RPMI7951 (cell line): ENCODE results near the gene PARD3B. TPM values are rescaled to one million over a fixed set of nuclear protein-coding genes. Genes with fewer than 3 reads are reported as not detected.

Experiments used
- DNase-seq: peaks from one replicate; pipeline ENCODE4 v3.0.0-alpha.2; 2012; ENCODE audit warnings: low read depth
- total RNA-seq: library from RNA; depleted of rRNA; stranded (reverse); fragments of >200 nt; shearing (Covaris generic); gene quantifications from 2 replicates; pipeline ENCODE4 v1.2.3, GENCODE V29; 2014

PARD3B gene
- total RNA-seq, 1 experiment from 2014 or later, result 0.96 TPM

GRCh38 chr2:204892506-204893255, 347.4 kb downstream of the PARD3B start:
- no peak for DNase-seq

- no peak for DNase-seq
Measured at GRCh38 chr2:204896146-204896545, 350.9 kb downstream of the PARD3B start.

GRCh38 chr2:204897561-204897960, 352.3 kb downstream of the PARD3B start:
- no peak for DNase-seq

- no peak for DNase-seq
Measured at GRCh38 chr2:204898928-204899640, 353.8 kb downstream of the PARD3B start.

GRCh38 chr2:204899983-204900382, 354.7 kb downstream of the PARD3B start:
- no peak for DNase-seq

- no peak for DNase-seq
Measured at GRCh38 chr2:204900487-204900886, 355.2 kb downstream of the PARD3B start.

- no peak for DNase-seq
Measured at GRCh38 chr2:204900910-204901309, 355.6 kb downstream of the PARD3B start.

GRCh38 chr2:204901591-204901990, 356.3 kb downstream of the PARD3B start:
- DNase-seq, result no peak

GRCh38 chr2:204909791-204910190, 364.5 kb downstream of the PARD3B start:
- DNase-seq, result no peak

- no peak for DNase-seq
Measured at GRCh38 chr2:204913312-204913711, 368.0 kb downstream of the PARD3B start.

GRCh38 chr2:204913854-204914464, 368.7 kb downstream of the PARD3B start:
- no peak for DNase-seq

- DNase-seq, result no peak
Measured at GRCh38 chr2:204914708-204915107, 369.4 kb downstream of the PARD3B start.

- no peak for DNase-seq
Measured at GRCh38 chr2:204917089-204917701, 371.9 kb downstream of the PARD3B start.

- DNase-seq, result no peak
Measured at GRCh38 chr2:204920776-204921175, 375.5 kb downstream of the PARD3B start.

- DNase-seq, result no peak
Measured at GRCh38 chr2:204923957-204924356, 378.7 kb downstream of the PARD3B start.

- no peak for DNase-seq
Measured at GRCh38 chr2:204931562-204931961, 386.3 kb downstream of the PARD3B start.

- DNase-seq, result no peak
Measured at GRCh38 chr2:204933735-204934374, 388.6 kb downstream of the PARD3B start.

GRCh38 chr2:204944927-204945326, 399.7 kb downstream of the PARD3B start:
- DNase-seq, result no peak

- no peak for DNase-seq
Measured at GRCh38 chr2:204945376-204945775, 400.1 kb downstream of the PARD3B start.

GRCh38 chr2:204946892-204947291, 401.6 kb downstream of the PARD3B start:
- no peak for DNase-seq

- no peak for DNase-seq
Measured at GRCh38 chr2:204947405-204947804, 402.1 kb downstream of the PARD3B start.
